HepG2 (cell line): Measurements from ENCODE around the gene DLG4. TPM values are rescaled to one million over a fixed set of nuclear protein-coding genes. Genes with fewer than 3 reads are reported as not detected.

ENCODE experiments used
- ATAC-seq: fragments of 200-7000 bp; cut with Tn5 transposase; 3 replicates; pipeline ENCODE4 v1.9.1; 2020; ENCODE audit warnings: mild to moderate bottlenecking, moderate library complexity
- BruUV-seq: library from RNA; stranded (reverse); fragments of 400-500 nt; replicated peaks from 2 replicates; lab custom pipeline; 2021; lab: Mats Ljungman, UMichigan
- CTCF ChIA-PET: fragments of 300-600 bp; formaldehyde crosslinking; extraction: SDS; loops from one replicate; lab custom pipeline; 2021; ENCODE audit warnings: low total read pairs, inconsistent platforms, low intra/inter-chr PET ratio; lab: Yijun Ruan, JAX
- POLR2A ChIA-PET: fragments of 350-600 bp; sonication (Branson Sonifier 250); formaldehyde crosslinking; loops from one replicate; lab custom pipeline; 2020; ENCODE audit warnings: antibody characterized with exemption, inconsistent platforms; lab: Yijun Ruan, JAX
- DNase-seq: peaks from one replicate; pipeline ENCODE4 v3.0.0-alpha.2; 2015; ENCODE audit warnings: low spot score
- FAIRE-seq: peaks from 3 replicates; lab custom pipeline; 2011; peaks lifted over from hg19 to GRCh38; lab: Jason Lieb, UNC
- H2AFZ ChIP-seq: one replicate; pipeline ENCODE4 v1.6.1; 2011; ENCODE audit warnings: low read length, inconsistent platforms
- H3K27ac ChIP-seq: fragments of 300-600 bp; 3 replicates; pipeline ENCODE4 v1.8.0; 2011; ENCODE audit warnings: mixed run types, mild to moderate bottlenecking, mixed read lengths, low read length, inconsistent platforms; ENCODE audit not compliant: insufficient read depth; ENCODE audit errors: extremely low read length
- H3K27me3 ChIP-seq, 2 experiments: fragments of 200-600 bp in 1 of 2; 2 replicates in 1 of 2; 3 replicates in 1 of 2; pipeline versions ENCODE4 v1.6.0 to v1.8.0; 2011; ENCODE audit warnings: low read length in 2 of 2, mild to moderate bottlenecking in 2 of 2, moderate library complexity in 2 of 2, inconsistent platforms in 1 of 2; ENCODE audit not compliant: insufficient read depth in 2 of 2, control insufficient read depth in 1 of 2
- H3K36me3 ChIP-seq, 2 experiments: fragments of 200-600 bp in 1 of 2; replicated peaks in 1 of 2; 2 replicates in 1 of 2; 3 replicates in 1 of 2; pipeline versions ENCODE4 v1.5.1 to v1.8.0; 2011; ENCODE audit warnings: low read length in 2 of 2, inconsistent platforms in 1 of 2; ENCODE audit not compliant: insufficient read depth in 2 of 2, control insufficient read depth in 1 of 2
- H3K4me1 ChIP-seq: 2 replicates; pipeline ENCODE4 v1.5.1; 2012; ENCODE audit warnings: low read length, inconsistent platforms; ENCODE audit not compliant: insufficient read depth
- H3K4me2 ChIP-seq: 2 replicates; pipeline ENCODE4 v1.6.0; 2011; ENCODE audit warnings: low read depth, low read length, inconsistent platforms
- H3K4me3 ChIP-seq, 3 experiments: fragments of 200-600 bp in 1 of 3; sonication (generic), shearing (Covaris generic) in 1 of 3; replicated peaks in 1 of 3; 2 replicates each; pipeline ENCODE4 v1.5.1; 2011 to 2016; ENCODE audit warnings: low read length in 3 of 3, inconsistent platforms in 2 of 3, low read depth in 2 of 3, mild to moderate bottlenecking in 2 of 3, control low read depth in 1 of 3, mixed read lengths in 1 of 3; ENCODE audit not compliant: insufficient read depth in 1 of 3
- H3K79me2 ChIP-seq: one replicate; pipeline ENCODE4 v1.6.1; 2011; ENCODE audit warnings: low read length, inconsistent platforms; ENCODE audit not compliant: insufficient read depth
- H3K9ac ChIP-seq: 2 replicates; pipeline ENCODE4 v1.6.0; 2011; ENCODE audit warnings: mild to moderate bottlenecking, low read depth, low read length, inconsistent platforms; ENCODE audit not compliant: insufficient read depth
- H3K9me3 ChIP-seq: 2 replicates; pipeline ENCODE4 v1.5.1; 2012; ENCODE audit warnings: mild to moderate bottlenecking, low read length
- H4K20me1 ChIP-seq: 2 replicates; pipeline ENCODE4 v1.6.0; 2011; ENCODE audit warnings: inconsistent platforms, mild to moderate bottlenecking, low read length, moderate library complexity; ENCODE audit not compliant: insufficient read depth
- AGO2 ChIP-seq: fragments of 200-400 bp; formaldehyde crosslinking; optimal IDR thresholded peaks from 2 replicates; pipeline ENCODE3; 2017; ENCODE audit warnings: mild to moderate bottlenecking, low read depth, low read length, moderate library complexity
- FIP1L1 ChIP-seq: fragments of 200-400 bp; formaldehyde crosslinking; IDR thresholded peaks from 2 replicates; pipeline ENCODE4 v1.6.1; 2018; ENCODE audit warnings: low read depth, mild to moderate bottlenecking, low read length, moderate library complexity, borderline replicate concordance; ENCODE audit not compliant: insufficient read depth
- ZNF552 ChIP-seq: sonication (generic); formaldehyde crosslinking; IDR thresholded peaks from 2 replicates; pipeline ENCODE4 v1.9.0; 2022; ENCODE audit warnings: missing genetic modification reagents, mild to moderate bottlenecking, borderline replicate concordance
- WGBS: methylation state at CpG from one replicate; pipeline ENCODE4 v1.1.6; 2017; ENCODE audit warnings: low lambda C conversion rate; 5-methylcytosine and 5-hydroxymethylcytosine counted together
- in situ Hi-C: cut with HindIII; loops from 2 replicates; pipeline ENCODE4 v1.10.0; 2017; ENCODE audit warnings: low pct_unique_long_range_greater_than_20kb; ENCODE audit not compliant: extremely low pct_ligation_motif_present
- intact Hi-C: fragments of 100-400 bp; cut with micrococcal nuclease; formaldehyde crosslinking; loops from one replicate; pipeline ENCODE4 v1.10.0; 2022; ENCODE audit not compliant: unreplicated experiment
- polyA plus RNA-seq, 8 experiments: library from polyadenylated mRNA; depleted of rRNA in 3 of 8; stranded (reverse) in 7 of 8; unstranded in 1 of 8; fragments of >200 nt; fragmentation: Illumina TruSeq in 4 of 8; extraction: Trizol in 4 of 8; gene quantifications; 2 replicates each; pipeline versions ENCODE4 v1.2.1 to v1.2.3, GENCODE V29; 2011 to 2016; ENCODE audit warnings: low read depth in 4 of 8, missing spikeins in 1 of 8, mixed read lengths in 1 of 8; ENCODE audit not compliant: insufficient read depth in 1 of 8
- total RNA-seq, 5 experiments: library from RNA; depleted of rRNA; stranded (reverse); fragments of >200 nt; fragmentation: Illumina TruSeq; extraction: Trizol; gene quantifications; 2 replicates each; pipeline ENCODE4 v1.2.3, GENCODE V29; 2016; ENCODE audit warnings: low read depth in 1 of 5
- TF ChIP-seq, protein P1 (sequence below): sonication (generic); formaldehyde crosslinking; IDR thresholded peaks from 2 replicates; pipeline ENCODE4 v1.4.0; 2020; ENCODE audit warnings: mild to moderate bottlenecking, missing genetic modification reagents, borderline replicate concordance
- TF ChIP-seq, protein P2 (sequence below): sonication (generic); formaldehyde crosslinking; IDR thresholded peaks from 2 replicates; pipeline ENCODE4 v1.9.0; 2022; ENCODE audit warnings: missing genetic modification reagents, mild to moderate bottlenecking, borderline replicate concordance

Gene DLG4
- total and polyA plus RNA-seq, 2 of the 13 experiments (the other 11 are each of a cell fraction or from before 2014, with no cell fraction given), result 0.71 to 4.3 TPM

DNA sequence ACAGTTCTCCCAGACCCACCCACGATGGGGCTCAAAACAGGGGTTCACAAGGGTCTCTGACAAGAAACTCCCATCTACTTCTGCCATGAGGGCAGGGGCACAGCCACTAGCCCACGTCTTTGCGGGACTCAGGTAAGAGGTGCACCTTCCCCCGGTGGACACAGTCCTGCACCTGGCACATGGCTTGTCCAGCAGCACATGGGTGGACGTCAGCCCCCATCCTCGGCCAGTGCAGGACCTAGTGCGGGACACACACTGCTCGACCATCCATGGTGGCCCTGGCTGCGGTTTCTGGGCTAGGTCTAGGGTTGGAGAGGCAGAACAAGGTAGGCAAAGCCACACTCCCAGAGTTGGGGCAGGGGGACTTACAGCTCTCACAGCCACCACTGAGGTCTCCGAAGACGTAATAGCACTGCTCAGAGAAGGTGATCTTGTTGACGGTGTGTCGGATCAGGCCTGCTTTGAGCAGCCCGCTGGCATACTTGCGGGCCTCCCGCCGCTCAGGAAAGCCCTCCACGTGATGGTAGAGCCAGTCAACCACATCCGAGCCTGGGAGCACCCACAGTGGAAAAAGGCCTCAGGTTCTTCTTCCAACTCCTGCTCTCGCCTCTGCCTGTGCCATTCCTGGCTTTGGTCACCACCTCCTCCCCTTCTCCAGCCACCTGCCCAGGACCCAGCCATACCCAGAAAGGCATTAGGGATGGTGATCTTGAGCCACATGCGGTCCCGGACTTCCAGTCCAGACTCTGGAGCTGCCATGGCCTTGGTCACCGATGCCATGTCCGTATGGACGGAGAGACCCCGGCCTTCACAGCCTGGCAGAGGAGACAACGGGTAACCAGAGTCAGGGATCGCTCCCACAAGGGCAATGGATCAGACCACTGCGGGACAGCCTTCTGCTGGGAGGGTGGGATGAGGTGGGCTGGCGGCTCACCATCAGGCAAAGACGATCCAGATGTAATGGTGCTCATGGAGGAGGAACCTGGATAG is 7.4 kb upstream of the DLG4 start:
- Histone ChIP-seq H3K27ac (no peak overlapping the region), H3K9me3 (no peaks in the 10 kb centered on the region), H3K27me3 (no peaks in the 10 kb centered on the region), H3K79me2 (peaks cover 18% of the 10 kb centered on the region), H4K20me1 (peaks cover 3% of the 10 kb centered on the region; the same call in 1 of the 2 replicates), H3K4me2 (no peak overlapping the region), H3K4me3 (no peak overlapping the region), H3K4me1 (peaks cover 16% of the 10 kb centered on the region), H2AFZ (no peak overlapping the region), H3K9ac (no peak overlapping the region), H3K36me3 (peaks cover 34 to 85% of the 10 kb centered on the region in 2 experiments; a peak in 4 of 5 replicates)
- BruUV-seq, result no TSS peak
- DNase-seq (no peak), ATAC-seq (no peak), FAIRE-seq (no peak)
- 98% methylated on average over 10 of the region's 31 CpGs for WGBS
- ChIA-PET CTCF (no interaction called here), POLR2A (interaction anchor here (0.6 kb wide), 1 partner anchor 48 kb away, joined by 3 read pairs; no protein-coding TSS in a partner anchor)
- TF ChIP-seq ZNF552, result no peak
- TF ChIP-seq, protein P1, sequence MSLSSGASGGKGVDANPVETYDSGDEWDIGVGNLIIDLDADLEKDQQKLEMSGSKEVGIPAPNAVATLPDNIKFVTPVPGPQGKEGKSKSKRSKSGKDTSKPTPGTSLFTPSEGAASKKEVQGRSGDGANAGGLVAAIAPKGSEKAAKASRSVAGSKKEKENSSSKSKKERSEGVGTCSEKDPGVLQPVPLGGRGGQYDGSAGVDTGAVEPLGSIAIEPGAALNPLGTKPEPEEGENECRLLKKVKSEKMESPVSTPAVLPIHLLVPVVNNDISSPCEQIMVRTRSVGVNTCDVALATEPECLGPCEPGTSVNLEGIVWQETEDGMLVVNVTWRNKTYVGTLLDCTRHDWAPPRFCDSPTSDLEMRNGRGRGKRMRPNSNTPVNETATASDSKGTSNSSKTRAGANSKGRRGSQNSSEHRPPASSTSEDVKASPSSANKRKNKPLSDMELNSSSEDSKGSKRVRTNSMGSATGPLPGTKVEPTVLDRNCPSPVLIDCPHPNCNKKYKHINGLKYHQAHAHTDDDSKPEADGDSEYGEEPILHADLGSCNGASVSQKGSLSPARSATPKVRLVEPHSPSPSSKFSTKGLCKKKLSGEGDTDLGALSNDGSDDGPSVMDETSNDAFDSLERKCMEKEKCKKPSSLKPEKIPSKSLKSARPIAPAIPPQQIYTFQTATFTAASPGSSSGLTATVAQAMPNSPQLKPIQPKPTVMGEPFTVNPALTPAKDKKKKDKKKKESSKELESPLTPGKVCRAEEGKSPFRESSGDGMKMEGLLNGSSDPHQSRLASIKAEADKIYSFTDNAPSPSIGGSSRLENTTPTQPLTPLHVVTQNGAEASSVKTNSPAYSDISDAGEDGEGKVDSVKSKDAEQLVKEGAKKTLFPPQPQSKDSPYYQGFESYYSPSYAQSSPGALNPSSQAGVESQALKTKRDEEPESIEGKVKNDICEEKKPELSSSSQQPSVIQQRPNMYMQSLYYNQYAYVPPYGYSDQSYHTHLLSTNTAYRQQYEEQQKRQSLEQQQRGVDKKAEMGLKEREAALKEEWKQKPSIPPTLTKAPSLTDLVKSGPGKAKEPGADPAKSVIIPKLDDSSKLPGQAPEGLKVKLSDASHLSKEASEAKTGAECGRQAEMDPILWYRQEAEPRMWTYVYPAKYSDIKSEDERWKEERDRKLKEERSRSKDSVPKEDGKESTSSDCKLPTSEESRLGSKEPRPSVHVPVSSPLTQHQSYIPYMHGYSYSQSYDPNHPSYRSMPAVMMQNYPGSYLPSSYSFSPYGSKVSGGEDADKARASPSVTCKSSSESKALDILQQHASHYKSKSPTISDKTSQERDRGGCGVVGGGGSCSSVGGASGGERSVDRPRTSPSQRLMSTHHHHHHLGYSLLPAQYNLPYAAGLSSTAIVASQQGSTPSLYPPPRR (CRISPR knock-in tag), result no peak
- TF ChIP-seq FIP1L1, result no peak
- TF ChIP-seq, protein P2, sequence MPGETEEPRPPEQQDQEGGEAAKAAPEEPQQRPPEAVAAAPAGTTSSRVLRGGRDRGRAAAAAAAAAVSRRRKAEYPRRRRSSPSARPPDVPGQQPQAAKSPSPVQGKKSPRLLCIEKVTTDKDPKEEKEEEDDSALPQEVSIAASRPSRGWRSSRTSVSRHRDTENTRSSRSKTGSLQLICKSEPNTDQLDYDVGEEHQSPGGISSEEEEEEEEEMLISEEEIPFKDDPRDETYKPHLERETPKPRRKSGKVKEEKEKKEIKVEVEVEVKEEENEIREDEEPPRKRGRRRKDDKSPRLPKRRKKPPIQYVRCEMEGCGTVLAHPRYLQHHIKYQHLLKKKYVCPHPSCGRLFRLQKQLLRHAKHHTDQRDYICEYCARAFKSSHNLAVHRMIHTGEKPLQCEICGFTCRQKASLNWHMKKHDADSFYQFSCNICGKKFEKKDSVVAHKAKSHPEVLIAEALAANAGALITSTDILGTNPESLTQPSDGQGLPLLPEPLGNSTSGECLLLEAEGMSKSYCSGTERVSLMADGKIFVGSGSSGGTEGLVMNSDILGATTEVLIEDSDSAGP (CRISPR knock-in tag), result 0 out of 2 replicates have a peak, but pooled peaks have one; percentile 20
- TF ChIP-seq AGO2, result peak; percentile 11
- intact Hi-C loops (no loop called here), in situ Hi-C loops (no loop called here)
